IPS DF 4.7 (cell line): Measurements from ENCODE around the gene LRMDA.

Experiments
- DNase-seq: peaks from one replicate; pipeline ENCODE4 v3.0.0-alpha.2; 2013; ENCODE audit warnings: low spot score; ENCODE audit errors: extremely low read depth

Gene LRMDA

GRCh38 chr10:76316234-76316633 lies 884.8 kb downstream of the LRMDA start:
- no peak for DNase-seq

- DNase-seq, result no peak
These were observed 885.7 kb downstream of the LRMDA start for GRCh38 chr10:76317078-76317477.

GRCh38 chr10:76318211-76318610 lies 886.8 kb downstream of the LRMDA start:
- DNase-seq, result no peak

GRCh38 chr10:76319661-76320060 lies 888.2 kb downstream of the LRMDA start:
- no peak for DNase-seq

GRCh38 chr10:76324283-76324682 lies 892.9 kb downstream of the LRMDA start:
- DNase-seq, result no peak

GRCh38 chr10:76327441-76327840 lies 896.0 kb downstream of the LRMDA start:
- no peak for DNase-seq

GRCh38 chr10:76328348-76328747 lies 896.9 kb downstream of the LRMDA start:
- no peak for DNase-seq

- DNase-seq, result no peak
These were observed 898.6 kb downstream of the LRMDA start for GRCh38 chr10:76329891-76330575.

GRCh38 chr10:76331742-76332141 lies 900.3 kb downstream of the LRMDA start:
- DNase-seq, result no peak

- no peak for DNase-seq
These were observed 901.9 kb downstream of the LRMDA start for GRCh38 chr10:76333326-76333725.

- no peak for DNase-seq
These were observed 902.4 kb downstream of the LRMDA start for GRCh38 chr10:76333796-76334195.

GRCh38 chr10:76334255-76334654 lies 902.8 kb downstream of the LRMDA start:
- DNase-seq, result no peak

- no peak for DNase-seq
These were observed 905.0 kb downstream of the LRMDA start for GRCh38 chr10:76336213-76336963.

- DNase-seq, result no peak
These were observed 906.2 kb downstream of the LRMDA start for GRCh38 chr10:76337641-76338040.

- no peak for DNase-seq
These were observed 906.8 kb downstream of the LRMDA start for GRCh38 chr10:76338187-76338586.

GRCh38 chr10:76341740-76342139 lies 910.3 kb downstream of the LRMDA start:
- DNase-seq, result no peak

GRCh38 chr10:76342996-76343395 lies 911.6 kb downstream of the LRMDA start:
- no peak for DNase-seq

GRCh38 chr10:76347832-76348231 lies 916.4 kb downstream of the LRMDA start:
- no peak for DNase-seq

GRCh38 chr10:76350583-76350982 lies 919.2 kb downstream of the LRMDA start:
- DNase-seq, result no peak

- no peak for DNase-seq
These were observed 920.9 kb downstream of the LRMDA start for GRCh38 chr10:76352300-76352699.

GRCh38 chr10:76353237-76353851 lies 921.9 kb downstream of the LRMDA start:
- DNase-seq, result no peak

GRCh38 chr10:76354212-76354738 lies 922.9 kb downstream of the LRMDA start:
- no peak for DNase-seq
